Brain pericyte (primary cell): ENCODE results near the gene IL11RA.
"Not testable (repeated sequence)": the region's sequence is repeated elsewhere in the genome, so short reads cannot be mapped to it uniquely, and the experiment has no call there.

Source experiments
- DNase-seq: peaks from one replicate; pipeline ENCODE4 v3.0.0-alpha.2; 2012; ENCODE audit warnings: low read depth, low spot score

The IL11RA gene

DNA sequence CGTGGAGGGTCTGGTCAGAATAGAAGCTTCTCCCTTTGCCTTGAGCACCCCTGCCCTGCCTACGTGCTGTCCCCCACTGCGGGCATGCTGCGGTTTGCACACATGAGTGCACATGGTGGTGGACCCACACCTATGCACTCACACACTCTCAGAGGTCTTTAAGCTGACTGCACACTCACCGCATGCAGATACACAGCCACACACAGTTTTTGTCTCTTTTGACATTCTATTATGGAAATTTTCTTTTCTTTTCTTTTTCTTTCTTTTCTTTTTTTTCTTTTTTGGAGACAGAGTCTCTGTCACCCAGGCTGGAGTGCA, 22.5 kb upstream of the IL11RA start:
- no peak for DNase-seq

DNA sequence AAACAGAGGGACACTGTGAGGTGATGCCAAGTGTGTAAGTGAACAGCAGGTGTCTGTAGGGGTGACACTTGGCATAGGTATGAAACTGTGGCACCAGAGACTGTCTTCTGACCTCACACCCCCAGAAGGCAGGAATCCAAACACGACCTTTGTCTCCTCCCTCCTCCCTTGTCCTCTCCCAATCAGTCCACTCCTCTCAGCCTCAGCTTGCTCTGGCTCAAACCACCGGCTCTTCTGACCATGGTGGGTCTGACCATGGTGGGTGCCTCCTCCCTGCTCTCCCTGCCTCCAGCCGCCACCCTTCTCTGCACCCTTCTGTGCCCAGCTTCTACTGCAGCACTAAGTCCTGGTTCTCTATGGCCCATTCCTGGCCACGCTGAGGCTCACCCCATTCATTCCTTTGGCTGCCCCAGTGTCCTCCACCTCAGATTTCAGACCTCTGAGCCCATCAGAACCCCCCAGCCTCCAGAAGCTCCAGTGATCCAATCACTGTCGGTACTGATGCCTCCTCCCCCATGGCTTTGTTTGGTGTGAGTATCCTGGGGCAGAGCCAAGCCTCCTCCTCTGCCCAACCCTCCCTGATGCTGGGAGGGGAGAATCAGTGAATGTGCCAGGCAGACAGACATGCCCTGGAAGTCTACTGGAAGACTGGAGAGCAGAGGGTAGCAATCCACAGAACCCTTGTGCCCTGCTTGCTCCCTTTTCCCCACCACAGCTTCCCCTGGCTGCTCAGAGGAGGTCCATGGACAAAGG, 21.4 kb upstream of the IL11RA start:
- no peak for DNase-seq

DNA sequence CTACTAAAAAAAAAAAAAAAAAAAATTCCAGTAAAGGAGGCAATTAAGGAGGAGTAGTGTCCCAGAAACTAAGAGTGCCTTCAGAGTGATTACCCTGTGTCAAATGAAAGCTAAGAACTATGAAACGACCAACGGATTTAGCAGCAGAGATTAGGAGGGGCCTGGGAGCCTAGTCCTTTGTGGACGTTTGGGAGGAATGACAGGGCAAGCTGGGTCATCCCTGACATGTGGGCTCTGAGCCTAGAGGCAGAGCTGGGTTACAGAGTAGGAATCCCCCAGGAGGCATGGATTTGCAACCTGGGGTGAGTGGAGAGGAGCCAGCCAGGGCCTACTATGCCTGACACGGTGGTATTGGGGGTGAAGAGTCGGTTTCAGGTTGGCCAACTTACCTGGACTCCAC, 18.8 kb upstream of the IL11RA start:
- no peak for DNase-seq

DNA sequence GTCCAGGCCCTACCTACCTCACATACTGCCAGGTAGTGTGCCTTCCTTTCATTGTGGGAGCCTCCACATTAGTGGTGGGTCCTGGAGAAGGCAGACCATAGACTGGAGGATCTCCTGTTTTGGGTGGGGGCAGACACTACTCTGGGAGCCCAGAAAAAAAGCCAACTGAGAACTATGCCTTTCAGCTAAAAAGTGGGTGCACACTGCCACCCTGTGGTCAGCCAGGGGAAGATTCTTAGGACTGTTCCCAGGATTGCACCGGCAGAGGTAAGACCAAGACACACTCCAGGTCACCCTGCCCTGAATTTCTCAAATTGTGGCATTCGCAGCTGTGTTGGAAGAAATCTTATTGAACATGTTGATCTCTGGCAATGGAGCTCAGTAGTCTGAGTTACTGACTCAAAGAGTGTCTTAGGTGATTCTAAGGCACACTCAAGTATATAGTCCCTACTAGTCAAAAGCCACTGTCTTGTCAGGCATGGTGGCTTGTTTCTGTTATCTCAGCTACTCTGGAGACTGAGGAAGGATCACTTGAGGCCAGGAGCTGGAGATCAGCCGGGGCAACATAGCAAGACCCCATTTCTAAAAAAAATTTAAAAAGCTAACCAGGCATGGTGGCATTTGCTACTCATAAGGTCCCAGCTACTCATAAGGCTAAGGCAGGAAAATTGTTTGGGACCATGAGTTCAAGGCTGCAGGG, 18.0 kb upstream of the IL11RA start:
- DNase-seq, result no peak

DNA sequence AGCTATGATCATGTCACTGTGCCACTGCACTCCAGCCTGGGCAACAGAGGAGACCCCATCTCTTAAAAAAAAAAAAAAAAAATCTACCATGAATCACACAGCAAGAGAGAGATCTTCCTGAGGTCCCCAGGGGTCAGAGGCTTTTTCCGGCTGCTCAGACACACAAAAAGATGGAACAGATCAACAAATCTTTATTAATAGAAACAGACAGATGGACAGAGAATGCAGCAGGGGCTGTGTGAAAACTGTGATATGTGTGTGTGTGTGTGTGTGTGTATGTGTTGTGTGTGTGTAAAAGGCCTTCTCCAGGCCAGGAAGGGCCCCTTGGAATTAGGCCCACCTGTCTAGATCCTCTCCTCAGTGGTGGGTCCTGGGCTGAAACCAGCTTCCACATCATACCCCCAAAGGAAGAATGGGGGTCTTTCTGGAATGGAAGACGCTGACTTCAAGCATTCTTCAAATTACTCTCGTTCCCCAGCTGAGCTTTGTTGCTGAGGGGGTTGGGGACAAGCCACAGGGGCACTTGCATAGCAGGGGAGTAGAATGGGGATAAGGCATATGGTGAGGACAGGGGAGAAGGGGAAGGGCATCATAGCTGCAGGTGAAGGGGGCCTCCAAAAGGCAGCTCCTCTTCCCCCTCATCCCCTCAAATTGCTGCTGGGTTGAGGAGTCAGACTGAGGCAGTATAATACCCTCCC, 17.3 kb upstream of the IL11RA start:
- DNase-seq, result no peak

DNA sequence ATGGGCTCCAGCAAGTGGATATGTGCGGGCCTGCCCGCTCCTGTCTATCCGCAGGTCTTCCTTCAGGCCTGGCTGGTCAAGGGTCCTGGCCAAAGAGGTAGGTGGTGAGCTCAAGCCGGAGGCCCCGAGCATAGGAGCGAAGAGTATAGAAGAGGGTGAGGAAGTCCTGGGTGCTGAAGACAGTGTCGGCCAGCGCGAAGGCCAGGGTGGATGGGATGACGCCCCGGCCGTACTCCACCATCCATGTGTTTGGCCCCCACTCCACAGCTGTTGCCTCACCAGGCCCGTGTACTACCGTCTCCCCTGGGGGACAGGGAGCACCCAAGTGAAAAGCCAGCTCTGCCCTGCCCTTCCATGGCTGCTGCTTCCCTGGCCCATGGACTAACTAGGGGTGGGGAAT, 16.4 kb upstream of the IL11RA start:
- DNase-seq, result no peak

DNA sequence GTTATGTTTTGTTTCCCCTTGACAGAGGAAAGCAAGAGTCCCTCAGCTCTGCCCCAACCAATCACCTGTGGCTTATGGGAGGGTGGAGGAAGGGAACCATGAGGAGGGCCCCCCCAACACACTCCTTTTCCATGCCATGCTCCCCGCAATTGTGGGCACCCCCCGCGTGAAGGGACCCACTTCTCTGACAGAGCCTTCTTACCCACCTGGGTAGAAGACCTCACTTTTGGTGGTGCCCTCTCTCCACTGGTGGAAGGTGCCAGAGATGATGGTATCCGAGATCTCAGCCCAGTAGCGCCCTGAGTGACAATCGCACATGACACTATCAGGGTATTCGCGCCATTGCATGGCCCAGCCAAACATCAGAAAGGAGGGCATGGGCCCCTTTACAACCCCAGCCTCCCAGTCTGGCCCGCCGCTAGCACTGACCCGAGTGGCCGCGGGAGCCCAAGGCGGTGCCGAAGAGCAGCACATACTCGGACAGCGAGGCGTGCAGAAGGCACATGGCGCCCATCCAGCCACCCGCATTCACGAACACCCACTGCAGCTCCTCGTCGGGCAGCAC, 15.1 kb upstream of the IL11RA start:
- no peak for DNase-seq

DNA sequence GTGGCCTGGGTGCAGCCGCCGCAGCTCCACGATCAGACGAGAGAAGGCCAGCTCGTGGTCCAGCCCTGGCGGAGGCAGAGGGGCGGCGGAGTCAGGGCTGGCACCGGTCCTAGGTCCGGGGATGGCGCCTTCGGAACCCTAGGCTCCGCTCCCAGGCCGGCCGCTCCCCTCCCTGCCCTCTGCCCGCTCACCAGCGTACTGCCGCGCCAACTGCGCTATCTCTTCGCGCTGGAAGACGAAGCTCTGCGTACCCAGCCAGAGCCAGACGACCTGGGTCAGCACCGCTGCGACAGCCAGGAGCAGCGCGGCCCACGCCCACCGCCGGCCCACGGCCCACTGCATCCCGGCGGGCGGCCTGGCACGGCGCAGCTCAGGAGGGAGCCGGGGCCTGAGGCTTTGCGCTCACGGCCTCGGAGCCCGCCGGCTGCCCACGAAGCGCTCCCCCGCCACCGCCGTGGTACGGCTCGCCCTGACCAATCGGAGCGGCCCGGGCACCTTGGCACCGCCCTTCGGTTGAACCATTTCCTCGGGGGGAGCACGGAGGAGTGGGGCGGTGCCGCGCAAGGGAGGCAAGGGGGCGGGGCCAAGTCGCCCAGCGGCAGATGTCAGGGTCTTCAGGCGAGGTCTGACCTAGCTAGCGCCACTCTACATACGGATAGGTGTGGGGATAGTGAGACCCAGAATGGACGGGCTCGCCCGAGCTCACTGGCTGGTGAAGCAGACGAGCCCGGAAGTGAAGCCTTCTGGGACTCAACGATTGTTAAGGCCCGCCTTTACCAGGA, 14.4 kb upstream of the IL11RA start, which contains the start of gene SIGMAR1:
TSS of gene SIGMAR1 (minus strand) at position 432 of the 782 bp plus-strand sequence. CDS start at position 342, 90 bp downstream.
- DNase-seq, result peak; percentile 79

DNA sequence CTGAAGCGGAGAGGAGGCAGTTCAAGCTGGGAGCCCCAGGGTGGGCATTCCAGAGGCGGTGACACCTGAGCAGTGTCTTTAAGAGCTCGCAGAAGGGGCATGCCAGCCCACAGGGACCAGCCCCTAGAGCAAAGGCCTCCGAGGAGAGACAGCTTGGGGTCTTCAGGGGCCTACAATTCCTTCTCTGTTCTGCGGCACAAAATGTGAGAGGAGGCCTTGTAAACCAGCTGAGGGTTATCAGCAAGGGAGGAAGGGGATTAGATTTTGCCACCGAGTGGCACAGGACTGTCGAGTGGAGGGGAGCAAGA, 13.9 kb upstream of the IL11RA start:
- no peak for DNase-seq

DNA sequence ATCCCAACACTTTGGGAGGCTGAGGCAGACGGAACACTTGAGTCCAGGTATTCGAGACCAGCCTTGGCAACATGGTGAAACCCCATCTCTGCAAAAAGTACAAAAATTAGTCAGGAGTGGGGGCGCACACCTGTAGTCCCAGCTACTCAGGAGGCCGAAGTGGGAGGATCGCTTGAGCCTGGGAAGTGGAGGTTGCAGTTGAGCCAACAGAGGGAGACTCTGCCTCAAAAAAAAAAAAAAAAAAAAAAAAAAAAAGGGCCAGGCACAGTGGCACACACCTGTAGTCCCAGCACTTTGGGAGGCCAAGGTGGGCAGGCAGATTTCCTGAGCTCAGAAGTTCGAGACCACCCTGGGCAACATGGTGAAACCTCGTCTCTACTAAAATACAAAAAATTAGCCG, 12.7 kb upstream of the IL11RA start:
- not testable (repeated sequence) for DNase-seq

DNA sequence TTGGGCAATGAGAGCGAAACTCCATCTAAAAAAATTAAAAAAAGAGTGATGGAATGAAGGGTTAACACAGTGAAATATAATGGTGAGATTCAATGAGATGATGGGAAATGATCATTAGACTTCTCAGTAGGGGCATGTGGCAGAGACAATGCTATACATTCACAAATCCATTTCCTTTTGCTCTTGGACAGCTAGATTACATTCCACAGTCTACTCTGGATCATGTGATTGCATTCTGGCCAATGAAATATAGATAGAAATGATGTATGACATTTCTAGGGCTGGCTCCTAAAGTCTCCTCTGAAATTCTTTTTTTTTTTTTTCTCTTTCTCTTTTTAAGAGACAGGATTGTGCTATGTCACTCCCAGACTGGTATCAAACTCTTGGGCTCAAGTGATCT, 9.3 kb upstream of the IL11RA start:
- DNase-seq, result no peak

DNA sequence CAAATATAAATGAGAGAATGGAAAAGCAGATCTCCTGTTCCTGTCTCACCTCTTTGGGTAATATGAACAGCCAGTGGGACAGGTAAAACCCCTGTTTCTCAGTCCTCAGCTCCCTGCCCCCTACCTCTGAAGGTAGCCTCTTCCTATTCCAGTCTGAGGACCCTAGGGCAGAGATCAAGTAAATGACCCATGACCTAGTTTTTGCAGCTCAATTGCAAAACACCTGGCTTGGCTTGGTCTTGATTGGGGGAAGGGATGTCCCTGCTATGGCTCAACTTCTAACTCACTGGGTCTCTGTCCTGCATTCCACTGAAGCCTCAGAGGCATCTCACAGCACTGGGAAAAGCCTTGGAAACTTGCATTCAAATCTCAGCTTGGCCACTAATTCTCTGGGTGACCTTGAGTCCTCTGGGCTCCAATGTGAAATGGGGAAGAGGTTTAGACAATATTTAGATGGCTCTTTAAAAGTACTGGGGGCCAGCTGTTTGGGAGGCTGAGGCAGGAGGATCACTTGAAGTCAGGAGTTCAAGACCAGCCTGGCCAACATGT, 7.1 kb upstream of the IL11RA start:
- no peak for DNase-seq

DNA sequence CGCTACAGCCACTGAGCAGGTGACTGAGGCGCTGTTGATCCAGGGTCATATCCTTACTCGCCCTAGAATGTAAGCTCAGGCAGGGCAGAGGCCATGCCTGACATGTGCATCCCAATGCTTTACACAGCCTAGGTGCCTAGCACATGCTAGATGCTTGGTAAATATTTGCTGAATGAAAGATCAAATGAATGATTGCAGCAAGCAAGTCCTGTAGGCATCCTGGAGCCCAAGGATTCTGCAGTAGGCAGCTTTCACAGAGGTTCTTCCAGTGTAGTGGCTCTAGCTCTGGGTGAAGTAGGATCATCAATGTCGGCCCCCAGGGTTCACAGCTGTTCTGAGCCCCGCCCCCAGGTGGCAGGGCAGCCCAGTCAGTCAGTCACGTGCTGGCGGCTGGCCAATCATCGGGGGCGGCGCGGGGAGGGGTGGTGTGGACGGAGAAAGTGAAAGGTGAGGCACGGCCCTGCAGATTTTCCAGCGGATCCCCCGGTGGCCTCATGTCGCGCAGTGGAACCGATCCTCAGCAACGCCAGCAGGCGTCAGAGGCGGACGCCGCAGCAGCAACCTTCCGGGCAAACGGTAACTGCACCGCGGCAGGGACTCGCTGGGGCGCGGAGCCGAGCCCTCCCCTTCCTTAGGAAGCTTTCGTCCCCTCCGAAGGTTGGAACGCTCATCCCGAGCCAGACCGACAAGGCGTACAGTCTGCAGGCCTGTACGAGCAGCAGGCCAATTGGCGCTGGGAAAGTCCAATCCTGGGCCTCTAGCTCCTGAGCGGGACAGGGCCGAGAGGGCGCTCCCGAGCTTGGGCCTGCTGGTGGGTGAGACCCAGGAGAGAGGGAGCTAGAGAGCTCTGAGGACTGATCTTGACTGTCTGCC, 5.5 kb upstream of the IL11RA start, which contains the start of gene GALT:
TSS of gene GALT (plus strand) at position 465 of the 873 bp plus-strand sequence. CDS start at position 495, 30 bp downstream.
- DNase-seq, result no peak

DNA sequence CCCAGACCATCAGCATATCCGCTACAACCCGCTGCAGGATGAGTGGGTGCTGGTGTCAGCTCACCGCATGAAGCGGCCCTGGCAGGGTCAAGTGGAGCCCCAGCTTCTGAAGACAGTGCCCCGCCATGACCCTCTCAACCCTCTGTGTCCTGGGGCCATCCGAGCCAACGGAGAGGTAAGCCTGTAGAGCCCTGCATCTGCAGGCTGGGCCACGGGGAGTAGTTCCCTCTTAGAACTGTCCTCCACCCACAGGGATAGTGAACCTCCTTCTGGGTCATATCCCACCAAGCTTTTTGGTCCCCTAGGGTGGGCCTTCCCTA, 4.9 kb upstream of the IL11RA start:
- no peak for DNase-seq

DNA sequence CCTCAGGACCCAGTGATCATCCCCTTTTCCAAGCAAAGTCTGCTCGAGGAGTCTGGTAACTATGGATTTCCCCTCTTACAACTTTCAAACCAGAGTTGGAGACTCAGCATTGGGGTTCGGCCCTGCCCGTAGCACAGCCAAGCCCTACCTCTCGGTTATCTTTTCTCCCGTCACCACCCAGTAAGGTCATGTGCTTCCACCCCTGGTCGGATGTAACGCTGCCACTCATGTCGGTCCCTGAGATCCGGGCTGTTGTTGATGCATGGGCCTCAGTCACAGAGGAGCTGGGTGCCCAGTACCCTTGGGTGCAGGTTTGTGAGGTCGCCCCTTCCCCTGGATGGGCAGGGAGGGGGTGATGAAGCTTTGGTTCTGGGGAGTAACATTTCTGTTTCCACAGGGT, 4.3 kb upstream of the IL11RA start:
- no peak for DNase-seq

DNA sequence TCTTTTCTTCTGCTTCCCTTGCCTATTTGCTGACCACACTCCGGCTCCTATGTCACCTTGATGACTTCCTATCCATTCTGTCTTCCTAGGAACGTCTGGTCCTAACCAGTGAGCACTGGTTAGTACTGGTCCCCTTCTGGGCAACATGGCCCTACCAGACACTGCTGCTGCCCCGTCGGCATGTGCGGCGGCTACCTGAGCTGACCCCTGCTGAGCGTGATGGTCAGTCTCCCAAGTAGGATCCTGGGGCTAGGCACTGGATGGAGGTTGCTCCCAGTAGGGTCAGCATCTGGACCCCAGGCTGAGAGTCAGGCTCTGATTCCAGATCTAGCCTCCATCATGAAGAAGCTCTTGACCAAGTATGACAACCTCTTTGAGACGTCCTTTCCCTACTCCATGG, 3.3 kb upstream of the IL11RA start:
- no peak for DNase-seq

DNA sequence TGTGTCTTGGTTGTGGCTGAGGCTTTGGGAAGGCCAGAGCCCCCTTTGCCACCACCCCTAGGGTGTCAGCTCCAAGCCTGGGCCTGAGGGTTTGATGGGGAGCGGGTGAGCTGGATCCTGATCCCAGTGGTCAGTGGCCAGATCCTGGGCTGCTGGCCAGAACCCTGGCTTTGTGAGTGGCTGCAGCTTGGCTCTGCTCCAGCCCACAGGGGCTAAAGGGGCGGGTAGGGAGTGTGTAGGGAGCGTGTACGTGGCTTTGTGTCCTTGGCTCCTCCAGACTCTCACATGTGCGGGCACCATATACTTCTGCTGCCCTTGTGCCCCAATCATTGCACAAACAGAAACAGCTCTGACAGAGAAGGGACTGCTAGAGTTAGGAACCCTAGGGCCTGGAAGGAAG, 1.2 kb upstream of the IL11RA start:
- DNase-seq, result no peak

DNA sequence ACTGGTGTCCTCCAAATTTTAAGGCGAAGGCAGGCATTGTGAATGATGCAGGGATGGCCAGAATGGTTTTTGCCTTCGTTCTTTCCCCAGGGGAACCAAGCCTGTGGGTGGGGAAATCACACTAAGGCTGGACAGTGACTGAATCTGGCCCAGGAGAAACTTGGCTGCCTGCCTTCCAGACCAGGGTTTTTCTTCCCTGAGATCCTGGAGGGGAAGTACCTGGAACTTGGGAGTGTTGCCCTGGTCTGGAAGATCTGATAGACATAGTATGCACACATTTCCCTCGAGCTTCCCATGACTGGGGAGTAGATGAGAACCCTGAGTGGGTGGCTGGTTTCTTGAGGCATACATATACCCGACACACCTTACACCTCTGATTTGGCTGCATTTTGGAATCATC, 664 bp upstream of the IL11RA start:
- no peak for DNase-seq

DNA sequence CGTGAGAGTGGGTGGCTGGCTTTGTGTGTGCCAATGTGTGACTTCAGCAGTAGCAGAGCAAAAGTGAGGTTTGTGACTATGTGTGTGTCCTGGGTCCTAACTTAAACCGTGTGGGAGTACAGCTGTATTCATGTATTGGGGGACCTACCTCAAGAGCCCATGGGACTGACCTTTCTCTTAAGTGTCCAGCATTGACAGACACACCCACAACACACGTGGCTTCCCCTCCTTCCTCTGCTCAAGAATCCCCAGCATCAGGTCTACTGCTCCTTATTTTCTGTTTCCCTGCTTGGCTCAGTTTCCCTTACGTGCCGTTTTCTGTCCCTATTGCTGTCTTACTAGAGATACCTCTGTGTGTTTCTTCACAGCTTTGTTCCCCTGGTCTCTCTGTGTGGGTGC, 616 bp downstream of the IL11RA start:
- DNase-seq, result no peak

DNA sequence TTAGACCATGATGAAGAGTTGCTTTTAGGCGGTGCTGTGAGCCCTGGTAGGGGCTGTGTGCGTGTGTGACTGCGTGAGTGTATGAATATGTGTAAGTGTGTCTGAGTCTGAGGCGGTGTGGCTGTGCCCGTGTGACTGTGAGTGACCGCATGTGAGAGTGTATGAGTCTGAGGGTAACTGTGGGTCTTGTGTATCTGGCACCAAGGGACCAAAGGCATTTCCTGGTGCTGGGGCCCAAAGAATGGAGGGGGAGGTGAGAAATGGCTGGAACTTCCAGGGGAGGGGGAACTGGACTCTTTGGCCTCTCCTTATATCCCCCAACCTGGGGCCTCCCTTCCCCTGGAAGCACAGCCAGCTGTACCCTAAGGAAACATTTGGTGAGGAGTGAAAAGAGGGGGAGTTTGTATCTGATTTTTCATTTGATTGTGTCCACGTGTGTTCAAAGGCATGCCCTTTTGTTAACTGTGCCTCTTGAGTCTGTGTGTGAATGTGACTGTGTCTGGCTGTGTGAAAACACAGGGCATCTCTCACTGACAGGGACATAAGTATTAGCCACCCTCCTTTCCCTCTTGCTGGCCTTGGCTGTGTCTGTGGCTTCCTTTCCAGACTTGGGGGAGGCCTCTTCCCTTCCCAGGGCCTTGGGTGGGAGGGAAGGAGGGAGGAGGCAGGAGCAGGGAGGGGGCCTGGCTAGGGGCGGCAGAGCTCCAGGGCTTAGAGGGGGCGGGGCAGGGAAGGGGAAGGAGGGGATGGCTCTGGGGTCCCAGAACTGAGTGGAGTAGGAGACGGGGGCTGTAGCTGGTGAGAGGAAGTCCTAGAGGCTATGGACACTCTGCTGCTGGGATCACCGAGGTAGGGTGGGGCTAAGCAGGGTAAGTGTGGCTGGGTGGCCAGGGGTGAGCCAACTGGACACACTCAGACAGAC, 1.4 kb downstream of the IL11RA start:
- DNase-seq, result no peak
